Measurements from ENCODE around the gene SIRT4. TPM values are rescaled to one million over a fixed set of nuclear protein-coding genes. Genes with fewer than 3 reads are reported as not detected.

The SIRT4 gene
- total and polyA plus RNA-seq, 10 of the 15 experiments (the other 5 are each of a cell fraction or from before 2014, with no cell fraction given), result 0.19 to 0.98 (median 0.44) TPM

DNA sequence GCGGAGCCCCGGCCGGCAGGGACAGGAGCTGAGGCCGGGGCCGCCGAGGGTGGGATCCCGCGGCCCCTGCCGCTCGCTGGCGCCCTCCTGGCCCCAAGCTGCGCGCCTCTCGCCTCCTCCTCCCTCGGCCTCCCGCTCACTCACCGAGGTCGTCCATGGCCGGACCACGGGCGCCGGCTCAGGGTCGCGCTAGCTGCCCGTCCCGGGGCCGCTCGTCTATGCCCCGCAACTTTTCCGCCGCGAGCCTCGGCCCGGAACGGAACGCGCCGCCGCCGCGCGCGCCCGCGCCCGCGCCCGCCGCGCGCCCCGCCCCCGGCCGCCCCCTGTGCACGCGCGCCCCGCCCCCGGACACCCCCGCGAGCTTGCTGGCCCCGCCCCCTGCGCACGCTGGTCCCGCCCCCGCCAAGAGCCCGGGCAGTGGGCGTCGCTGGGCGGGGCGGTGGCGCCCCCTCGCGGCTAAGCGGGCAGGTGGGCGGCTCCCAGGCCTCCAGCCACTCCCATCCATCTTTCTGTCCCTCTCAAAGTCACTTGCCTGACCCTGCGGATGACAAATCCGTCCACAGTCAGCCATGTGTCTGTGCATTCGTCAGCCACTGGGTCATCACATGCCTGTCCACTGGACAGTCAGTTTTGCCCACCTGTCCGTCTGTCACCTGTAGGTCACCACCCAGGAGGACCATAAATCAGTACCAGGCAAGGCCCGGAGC lies 36.5 kb upstream of the SIRT4 start, which contains the start of gene PXN (continued):
- TF ChIP-seq, protein P1, sequence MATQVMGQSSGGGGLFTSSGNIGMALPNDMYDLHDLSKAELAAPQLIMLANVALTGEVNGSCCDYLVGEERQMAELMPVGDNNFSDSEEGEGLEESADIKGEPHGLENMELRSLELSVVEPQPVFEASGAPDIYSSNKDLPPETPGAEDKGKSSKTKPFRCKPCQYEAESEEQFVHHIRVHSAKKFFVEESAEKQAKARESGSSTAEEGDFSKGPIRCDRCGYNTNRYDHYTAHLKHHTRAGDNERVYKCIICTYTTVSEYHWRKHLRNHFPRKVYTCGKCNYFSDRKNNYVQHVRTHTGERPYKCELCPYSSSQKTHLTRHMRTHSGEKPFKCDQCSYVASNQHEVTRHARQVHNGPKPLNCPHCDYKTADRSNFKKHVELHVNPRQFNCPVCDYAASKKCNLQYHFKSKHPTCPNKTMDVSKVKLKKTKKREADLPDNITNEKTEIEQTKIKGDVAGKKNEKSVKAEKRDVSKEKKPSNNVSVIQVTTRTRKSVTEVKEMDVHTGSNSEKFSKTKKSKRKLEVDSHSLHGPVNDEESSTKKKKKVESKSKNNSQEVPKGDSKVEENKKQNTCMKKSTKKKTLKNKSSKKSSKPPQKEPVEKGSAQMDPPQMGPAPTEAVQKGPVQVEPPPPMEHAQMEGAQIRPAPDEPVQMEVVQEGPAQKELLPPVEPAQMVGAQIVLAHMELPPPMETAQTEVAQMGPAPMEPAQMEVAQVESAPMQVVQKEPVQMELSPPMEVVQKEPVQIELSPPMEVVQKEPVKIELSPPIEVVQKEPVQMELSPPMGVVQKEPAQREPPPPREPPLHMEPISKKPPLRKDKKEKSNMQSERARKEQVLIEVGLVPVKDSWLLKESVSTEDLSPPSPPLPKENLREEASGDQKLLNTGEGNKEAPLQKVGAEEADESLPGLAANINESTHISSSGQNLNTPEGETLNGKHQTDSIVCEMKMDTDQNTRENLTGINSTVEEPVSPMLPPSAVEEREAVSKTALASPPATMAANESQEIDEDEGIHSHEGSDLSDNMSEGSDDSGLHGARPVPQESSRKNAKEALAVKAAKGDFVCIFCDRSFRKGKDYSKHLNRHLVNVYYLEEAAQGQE (IDR thresholded peaks at IDR 0.05; ENCODE audit: low read depth, low read length), result no peak
- no peak for TF ChIP-seq KAT2A (conservative IDR thresholded peaks at IDR 0.05; ENCODE audit: control insufficient read depth, low read depth, low read length)
- no peak for TF ChIP-seq SRF (IDR thresholded peaks at IDR 0.05; ENCODE audit: low read depth in 2 of 2, low read length in 2 of 2)
- TF ChIP-seq ELK1 (IDR thresholded peaks at IDR 0.05; ENCODE audit: low read depth, low read length), result 0 out of 2 replicates have a peak, but pooled peaks have one; percentile 11
- peak; percentile 46 for TF ChIP-seq IKZF1 (conservative IDR thresholded peaks at IDR 0.05)
- no peak for TF ChIP-seq RUNX3 (IDR thresholded peaks at IDR 0.05; ENCODE audit: low read length)
- no peak for TF ChIP-seq BCL11A (IDR thresholded peaks at IDR 0.05; ENCODE audit: low read depth, low read length)
- no peak for TF ChIP-seq YBX1 (IDR thresholded peaks at IDR 0.05)
- no peak for TF ChIP-seq JUND (IDR thresholded peaks at IDR 0.05; ENCODE audit: low read depth, low read length)
- TF ChIP-seq, protein P2, sequence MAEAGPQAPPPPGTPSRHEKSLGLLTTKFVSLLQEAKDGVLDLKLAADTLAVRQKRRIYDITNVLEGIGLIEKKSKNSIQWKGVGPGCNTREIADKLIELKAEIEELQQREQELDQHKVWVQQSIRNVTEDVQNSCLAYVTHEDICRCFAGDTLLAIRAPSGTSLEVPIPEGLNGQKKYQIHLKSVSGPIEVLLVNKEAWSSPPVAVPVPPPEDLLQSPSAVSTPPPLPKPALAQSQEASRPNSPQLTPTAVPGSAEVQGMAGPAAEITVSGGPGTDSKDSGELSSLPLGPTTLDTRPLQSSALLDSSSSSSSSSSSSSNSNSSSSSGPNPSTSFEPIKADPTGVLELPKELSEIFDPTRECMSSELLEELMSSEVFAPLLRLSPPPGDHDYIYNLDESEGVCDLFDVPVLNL (IDR thresholded peaks at IDR 0.05; ENCODE audit: low read depth, low read length), result no peak
- peak; percentile 51 for TF ChIP-seq LARP7 (IDR thresholded peaks at IDR 0.05)
- TF ChIP-seq YY1 (IDR thresholded peaks at IDR 0.05; ENCODE audit: low read depth, low read length), result 0 out of 2 replicates have a peak, but pooled peaks have one; percentile 44
- no peak for TF ChIP-seq USF1 (IDR thresholded peaks at IDR 0.05; ENCODE audit: borderline replicate concordance, extremely low read length, insufficient read depth, low read depth, low read length)
- TF ChIP-seq STAT3 (IDR thresholded peaks at IDR 0.05; ENCODE audit: low read depth, low read length), result no peak
- no peak for TF ChIP-seq ATF7 (IDR thresholded peaks at IDR 0.05; ENCODE audit: low read depth)
- TF ChIP-seq, protein P3, sequence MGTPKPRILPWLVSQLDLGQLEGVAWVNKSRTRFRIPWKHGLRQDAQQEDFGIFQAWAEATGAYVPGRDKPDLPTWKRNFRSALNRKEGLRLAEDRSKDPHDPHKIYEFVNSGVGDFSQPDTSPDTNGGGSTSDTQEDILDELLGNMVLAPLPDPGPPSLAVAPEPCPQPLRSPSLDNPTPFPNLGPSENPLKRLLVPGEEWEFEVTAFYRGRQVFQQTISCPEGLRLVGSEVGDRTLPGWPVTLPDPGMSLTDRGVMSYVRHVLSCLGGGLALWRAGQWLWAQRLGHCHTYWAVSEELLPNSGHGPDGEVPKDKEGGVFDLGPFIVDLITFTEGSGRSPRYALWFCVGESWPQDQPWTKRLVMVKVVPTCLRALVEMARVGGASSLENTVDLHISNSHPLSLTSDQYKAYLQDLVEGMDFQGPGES (IDR thresholded peaks at IDR 0.05), result no peak
- TF ChIP-seq SMAD5 (IDR thresholded peaks at IDR 0.05; ENCODE audit: low read depth), result no peak
- TF ChIP-seq JUNB (IDR thresholded peaks at IDR 0.05), result no peak
- no peak for TF ChIP-seq TBL1XR1 (IDR thresholded peaks at IDR 0.05; ENCODE audit: low read depth, low read length)
- TF ChIP-seq TCF7 (IDR thresholded peaks at IDR 0.05; ENCODE audit: borderline replicate concordance), result no peak
- no peak for TF ChIP-seq MTA2 (IDR thresholded peaks at IDR 0.05; ENCODE audit: low read depth)
- no peak for TF ChIP-seq HSF1 (IDR thresholded peaks at IDR 0.05; ENCODE audit: low read depth, low read length)
- TF ChIP-seq SMARCA5 (IDR thresholded peaks at IDR 0.05), result 0 out of 2 replicates have a peak, but pooled peaks have one; percentile 26

All from GM12878 (cell line).